ES-I3 (cell line): Measurements from ENCODE around the gene DOK4.
"Not testable (repeated sequence)": the region's sequence is repeated elsewhere in the genome, so short reads cannot be mapped to it uniquely, and the experiment has no call there.

ENCODE experiments used
- H3K36me3 ChIP-seq: 2 replicates; pipeline ENCODE4 v1.6.1; 2013; ENCODE audit warnings: mild to moderate bottlenecking, low read length, control low read depth, moderate library complexity; ENCODE audit not compliant: insufficient read depth
- H3K4me1 ChIP-seq: 2 replicates; pipeline ENCODE4 v1.6.1; 2013; ENCODE audit warnings: mild to moderate bottlenecking, control low read depth, low read length; ENCODE audit not compliant: insufficient read depth
- H3K9ac ChIP-seq: 2 replicates; pipeline ENCODE4 v1.6.1; 2013; ENCODE audit warnings: low read depth, mild to moderate bottlenecking, low read length, moderate library complexity
- H3K9me3 ChIP-seq: 2 replicates; pipeline ENCODE4 v1.6.1; 2013; ENCODE audit warnings: mild to moderate bottlenecking, low read length, moderate library complexity; ENCODE audit not compliant: control insufficient read depth, insufficient read depth

Gene DOK4

GRCh38 chr16:57439947-57440346 is 46.3 kb downstream of the DOK4 start:
- not testable (repeated sequence) for H3K4me1 ChIP-seq, H3K9me3 ChIP-seq, H3K9ac ChIP-seq
- H3K36me3 ChIP-seq, result peaks cover 16% of the 10 kb centered on the region

GRCh38 chr16:57435838-57436237 is 50.5 kb downstream of the DOK4 start:
- peaks cover 5% of the 10 kb centered on the region for H3K9me3 ChIP-seq
- H3K36me3 ChIP-seq, result peaks cover 33% of the 10 kb centered on the region
- no peaks in the 10 kb centered on the region for H3K4me1 ChIP-seq
- H3K9ac ChIP-seq, result no peak overlapping the region

- Histone ChIP-seq H3K9ac (no peak overlapping the region), H3K9me3 (no peaks in the 10 kb centered on the region), H3K36me3 (peaks cover 31% of the 10 kb centered on the region), H3K4me1 (no peaks in the 10 kb centered on the region)
These were observed 52.3 kb downstream of the DOK4 start for GRCh38 chr16:57434003-57434402.

- Histone ChIP-seq H3K9ac (no peak overlapping the region), H3K9me3 (no peaks in the 10 kb centered on the region), H3K36me3 (peaks cover 30% of the 10 kb centered on the region), H3K4me1 (no peaks in the 10 kb centered on the region)
These were observed 53.3 kb downstream of the DOK4 start for GRCh38 chr16:57432989-57433388.

GRCh38 chr16:57432505-57432904 is 53.8 kb downstream of the DOK4 start:
- Histone ChIP-seq H3K9ac (no peak overlapping the region), H3K36me3 (peaks cover 30% of the 10 kb centered on the region), H3K4me1 (no peaks in the 10 kb centered on the region), H3K9me3 (no peaks in the 10 kb centered on the region)

- Histone ChIP-seq H3K4me1 (no peaks in the 10 kb centered on the region), H3K36me3 (peaks cover 30% of the 10 kb centered on the region), H3K9ac (no peak overlapping the region), H3K9me3 (no peaks in the 10 kb centered on the region)
These were observed 55.3 kb downstream of the DOK4 start for GRCh38 chr16:57430955-57431354.

- H3K9me3 ChIP-seq, result no peaks in the 10 kb centered on the region
- H3K4me1 ChIP-seq, result no peaks in the 10 kb centered on the region
- H3K9ac ChIP-seq, result no peak overlapping the region
- peaks cover 22% of the 10 kb centered on the region for H3K36me3 ChIP-seq
These were observed 58.5 kb downstream of the DOK4 start for GRCh38 chr16:57427824-57428223.

GRCh38 chr16:57427307-57427706 is 59.0 kb downstream of the DOK4 start:
- Histone ChIP-seq H3K4me1 (no peaks in the 10 kb centered on the region), H3K9ac (no peak overlapping the region), H3K9me3 (no peaks in the 10 kb centered on the region), H3K36me3 (peaks cover 17% of the 10 kb centered on the region)

GRCh38 chr16:57426356-57426755 is 59.9 kb downstream of the DOK4 start:
- H3K36me3 ChIP-seq, result peaks cover 15% of the 10 kb centered on the region
- H3K9ac ChIP-seq, result no peak overlapping the region
- no peaks in the 10 kb centered on the region for H3K9me3 ChIP-seq

GRCh38 chr16:57424583-57424982 is 61.7 kb downstream of the DOK4 start:
- Histone ChIP-seq H3K9me3 (no peaks in the 10 kb centered on the region), H3K9ac (no peak overlapping the region), H3K4me1 (no peaks in the 10 kb centered on the region), H3K36me3 (peaks cover 4% of the 10 kb centered on the region; the same call in 1 of the 2 replicates)

More at GRCh38 chr16:57426356-57426755, 59.9 kb downstream of the DOK4 start:
- H3K4me1 ChIP-seq, result no peaks in the 10 kb centered on the region

- Histone ChIP-seq H3K9me3 (no peaks in the 10 kb centered on the region), H3K36me3 (no peaks in the 10 kb centered on the region), H3K9ac (no peak overlapping the region), H3K4me1 (0 out of 2 replicates have a peak, but pooled peaks cover 8% of the 10 kb centered on the region)
These were observed 63.1 kb downstream of the DOK4 start for GRCh38 chr16:57423152-57423551.

- Histone ChIP-seq H3K4me1 (0 out of 2 replicates have a peak, but pooled peaks cover 8% of the 10 kb centered on the region), H3K9me3 (no peaks in the 10 kb centered on the region)
These were observed 64.0 kb downstream of the DOK4 start for GRCh38 chr16:57422026-57422944.

More at GRCh38 chr16:57422026-57422944, 64.0 kb downstream of the DOK4 start:
- H3K36me3 ChIP-seq, result no peaks in the 10 kb centered on the region
- H3K9ac ChIP-seq, result no peak overlapping the region
